K562 (cell line): ENCODE data around the gene SF3B4. TPM values are rescaled to one million over a fixed set of nuclear protein-coding genes. Genes with fewer than 3 reads are reported as not detected.

Experiments used
- HMGN3 ChIP-seq: IDR thresholded peaks from 2 replicates; pipeline ENCODE4 v1.6.1; 2011; ENCODE audit warnings: borderline replicate concordance, low read depth, mild to moderate bottlenecking, mixed read lengths, low read length; ENCODE audit not compliant: insufficient read length; ENCODE audit errors: extremely low read depth
- HNRNPH1 ChIP-seq: fragments of 200-400 bp; formaldehyde crosslinking; optimal IDR thresholded peaks from 2 replicates; pipeline ENCODE3; 2017; ENCODE audit warnings: low read depth, mild to moderate bottlenecking, low read length, moderate library complexity
- KAT2B ChIP-seq: IDR thresholded peaks from one replicate; pipeline ENCODE4 v1.6.1; 2012; ENCODE audit warnings: low read depth, mild to moderate bottlenecking, control low read depth, inconsistent platforms, low read length, moderate library complexity
- OTX1 ChIP-seq: fragments of 450-650 bp; formaldehyde crosslinking; IDR thresholded peaks from 2 replicates; pipeline ENCODE4 v1.4.0; 2022; ENCODE audit warnings: mild to moderate bottlenecking
- PHF21A ChIP-seq: fragments of 450-650 bp; IDR thresholded peaks from 2 replicates; pipeline ENCODE4 v1.6.1; 2017; ENCODE audit warnings: low read depth, borderline replicate concordance
- POLR3G ChIP-seq: IDR thresholded peaks from 2 replicates; pipeline ENCODE4 v1.6.1; 2011; ENCODE audit not compliant: insufficient read length, insufficient replicate concordance; ENCODE audit errors: extremely low read depth
- PTRF ChIP-seq: fragments of 450-650 bp; IDR thresholded peaks from 2 replicates; pipeline ENCODE4 v1.6.1; 2016; ENCODE audit warnings: mild to moderate bottlenecking, missing genetic modification characterization, missing compliant biosample characterization
- RAD21 ChIP-seq, 2 experiments: fragments of 250-450 bp in 1 of 2; fragments of 450-650 bp in 1 of 2; sonication (Bioruptor Pico) in 1 of 2; formaldehyde crosslinking in 1 of 2; IDR thresholded peaks in 1 of 2; conservative IDR thresholded peaks in 1 of 2; 2 replicates each; pipeline versions ENCODE4 v1.4.0 to v1.8.0; 2020 to 2022; ENCODE audit warnings: mild to moderate bottlenecking in 2 of 2, moderate library complexity in 1 of 2
- STAT5A ChIP-seq: IDR thresholded peaks from 2 replicates; pipeline ENCODE4 v1.6.1; 2012; ENCODE audit warnings: low read length, inconsistent platforms, borderline replicate concordance
- ZNF165 ChIP-seq: fragments of 250-450 bp; sonication (Bioruptor Pico); IDR thresholded peaks from 2 replicates; pipeline ENCODE4 v1.4.0; 2020; ENCODE audit warnings: borderline replicate concordance
- polyA plus RNA-seq, 8 experiments: library from polyadenylated mRNA; depleted of rRNA in 4 of 8; stranded (reverse) in 5 of 8; unstranded in 3 of 8; fragments of >200 nt; fragmentation: Nextera tagmentation in 2 of 8; fragmentation: Illumina TruSeq in 1 of 8; extraction: Ambion mirVana in 2 of 8; extraction: Trizol in 1 of 8; gene quantifications; 2 replicates each; pipeline versions ENCODE4 v1.2.1 to v1.2.3, GENCODE V29; 2011 to 2014; ENCODE audit warnings: inconsistent platforms in 1 of 8, missing spikeins in 1 of 8
- total RNA-seq, 7 experiments: library from RNA; depleted of rRNA in 6 of 7; stranded (reverse); fragments of >200 nt in 6 of 7; fragmentation: Illumina TruSeq in 2 of 7; extraction: Trizol in 2 of 7; gene quantifications; 2 replicates each; pipeline versions ENCODE4 v1.2.1 to v1.2.3, GENCODE V29; 2011 to 2021; ENCODE audit warnings: low replicate concordance in 1 of 7
- TF ChIP-seq, protein P1 (sequence below): fragments of 150-350 bp; conservative IDR thresholded peaks from 2 replicates; pipeline ENCODE4 v1.6.1; 2014; ENCODE audit warnings: low read length
- TF ChIP-seq, protein P2 (sequence below): fragments of 250-450 bp; sonication (Bioruptor Pico); IDR thresholded peaks from 2 replicates; pipeline ENCODE4 v1.4.0; 2020
- TF ChIP-seq, protein P3 (sequence below): fragments of 250-450 bp; sonication (Bioruptor Pico); IDR thresholded peaks from 2 replicates; pipeline ENCODE4 v1.4.0; 2020; ENCODE audit warnings: mild to moderate bottlenecking, moderate library complexity, borderline replicate concordance

SF3B4 gene
- total and polyA plus RNA-seq, 9 of the 15 experiments (the other 6 are each of a cell fraction or from before 2014, with no cell fraction given), result 3.0 to 88.0 (median 26.1) TPM

DNA sequence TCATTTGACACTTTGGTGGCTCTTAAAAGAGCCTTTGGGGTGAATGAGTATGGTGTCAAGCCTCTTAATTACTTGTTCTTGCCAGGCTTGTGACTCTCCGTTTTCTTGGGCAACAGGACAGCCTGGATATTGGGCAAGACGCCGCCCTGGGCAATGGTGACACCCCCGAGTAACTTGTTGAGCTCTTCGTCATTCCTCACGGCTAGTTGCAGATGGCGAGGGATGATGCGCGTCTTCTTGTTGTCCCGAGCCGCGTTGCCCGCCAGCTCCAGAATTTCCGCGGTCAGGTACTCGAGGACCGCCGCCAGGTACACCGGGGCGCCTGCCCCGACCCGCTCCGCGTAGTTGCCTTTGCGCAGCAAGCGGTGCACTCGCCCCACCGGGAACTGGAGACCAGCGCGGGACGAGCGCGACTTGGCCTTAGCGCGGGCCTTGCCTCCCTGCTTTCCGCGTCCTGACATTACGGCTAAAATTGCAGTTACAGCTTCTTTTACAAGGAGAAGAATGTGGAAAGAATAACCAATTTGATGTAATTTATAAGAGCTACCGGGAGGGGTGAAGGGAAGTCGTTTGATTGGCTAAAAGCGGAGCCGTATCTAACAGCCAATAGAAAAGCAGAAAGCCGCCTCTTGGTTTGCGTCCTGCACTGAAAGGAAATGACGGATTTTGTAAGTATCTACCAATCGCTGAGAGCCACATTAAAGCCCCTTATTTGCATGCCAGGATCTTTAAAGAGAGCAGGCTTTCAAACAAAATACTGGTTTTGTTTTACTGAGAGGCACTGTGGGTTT, 40.0 kb downstream of the SF3B4 start (continued):
- TF ChIP-seq, protein P1, sequence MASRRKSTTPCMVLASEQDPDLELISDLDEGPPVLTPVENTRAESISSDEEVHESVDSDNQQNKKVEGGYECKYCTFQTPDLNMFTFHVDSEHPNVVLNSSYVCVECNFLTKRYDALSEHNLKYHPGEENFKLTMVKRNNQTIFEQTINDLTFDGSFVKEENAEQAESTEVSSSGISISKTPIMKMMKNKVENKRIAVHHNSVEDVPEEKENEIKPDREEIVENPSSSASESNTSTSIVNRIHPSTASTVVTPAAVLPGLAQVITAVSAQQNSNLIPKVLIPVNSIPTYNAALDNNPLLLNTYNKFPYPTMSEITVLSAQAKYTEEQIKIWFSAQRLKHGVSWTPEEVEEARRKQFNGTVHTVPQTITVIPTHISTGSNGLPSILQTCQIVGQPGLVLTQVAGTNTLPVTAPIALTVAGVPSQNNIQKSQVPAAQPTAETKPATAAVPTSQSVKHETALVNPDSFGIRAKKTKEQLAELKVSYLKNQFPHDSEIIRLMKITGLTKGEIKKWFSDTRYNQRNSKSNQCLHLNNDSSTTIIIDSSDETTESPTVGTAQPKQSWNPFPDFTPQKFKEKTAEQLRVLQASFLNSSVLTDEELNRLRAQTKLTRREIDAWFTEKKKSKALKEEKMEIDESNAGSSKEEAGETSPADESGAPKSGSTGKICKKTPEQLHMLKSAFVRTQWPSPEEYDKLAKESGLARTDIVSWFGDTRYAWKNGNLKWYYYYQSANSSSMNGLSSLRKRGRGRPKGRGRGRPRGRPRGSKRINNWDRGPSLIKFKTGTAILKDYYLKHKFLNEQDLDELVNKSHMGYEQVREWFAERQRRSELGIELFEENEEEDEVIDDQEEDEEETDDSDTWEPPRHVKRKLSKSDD, result no peak
- TF ChIP-seq, protein P2, sequence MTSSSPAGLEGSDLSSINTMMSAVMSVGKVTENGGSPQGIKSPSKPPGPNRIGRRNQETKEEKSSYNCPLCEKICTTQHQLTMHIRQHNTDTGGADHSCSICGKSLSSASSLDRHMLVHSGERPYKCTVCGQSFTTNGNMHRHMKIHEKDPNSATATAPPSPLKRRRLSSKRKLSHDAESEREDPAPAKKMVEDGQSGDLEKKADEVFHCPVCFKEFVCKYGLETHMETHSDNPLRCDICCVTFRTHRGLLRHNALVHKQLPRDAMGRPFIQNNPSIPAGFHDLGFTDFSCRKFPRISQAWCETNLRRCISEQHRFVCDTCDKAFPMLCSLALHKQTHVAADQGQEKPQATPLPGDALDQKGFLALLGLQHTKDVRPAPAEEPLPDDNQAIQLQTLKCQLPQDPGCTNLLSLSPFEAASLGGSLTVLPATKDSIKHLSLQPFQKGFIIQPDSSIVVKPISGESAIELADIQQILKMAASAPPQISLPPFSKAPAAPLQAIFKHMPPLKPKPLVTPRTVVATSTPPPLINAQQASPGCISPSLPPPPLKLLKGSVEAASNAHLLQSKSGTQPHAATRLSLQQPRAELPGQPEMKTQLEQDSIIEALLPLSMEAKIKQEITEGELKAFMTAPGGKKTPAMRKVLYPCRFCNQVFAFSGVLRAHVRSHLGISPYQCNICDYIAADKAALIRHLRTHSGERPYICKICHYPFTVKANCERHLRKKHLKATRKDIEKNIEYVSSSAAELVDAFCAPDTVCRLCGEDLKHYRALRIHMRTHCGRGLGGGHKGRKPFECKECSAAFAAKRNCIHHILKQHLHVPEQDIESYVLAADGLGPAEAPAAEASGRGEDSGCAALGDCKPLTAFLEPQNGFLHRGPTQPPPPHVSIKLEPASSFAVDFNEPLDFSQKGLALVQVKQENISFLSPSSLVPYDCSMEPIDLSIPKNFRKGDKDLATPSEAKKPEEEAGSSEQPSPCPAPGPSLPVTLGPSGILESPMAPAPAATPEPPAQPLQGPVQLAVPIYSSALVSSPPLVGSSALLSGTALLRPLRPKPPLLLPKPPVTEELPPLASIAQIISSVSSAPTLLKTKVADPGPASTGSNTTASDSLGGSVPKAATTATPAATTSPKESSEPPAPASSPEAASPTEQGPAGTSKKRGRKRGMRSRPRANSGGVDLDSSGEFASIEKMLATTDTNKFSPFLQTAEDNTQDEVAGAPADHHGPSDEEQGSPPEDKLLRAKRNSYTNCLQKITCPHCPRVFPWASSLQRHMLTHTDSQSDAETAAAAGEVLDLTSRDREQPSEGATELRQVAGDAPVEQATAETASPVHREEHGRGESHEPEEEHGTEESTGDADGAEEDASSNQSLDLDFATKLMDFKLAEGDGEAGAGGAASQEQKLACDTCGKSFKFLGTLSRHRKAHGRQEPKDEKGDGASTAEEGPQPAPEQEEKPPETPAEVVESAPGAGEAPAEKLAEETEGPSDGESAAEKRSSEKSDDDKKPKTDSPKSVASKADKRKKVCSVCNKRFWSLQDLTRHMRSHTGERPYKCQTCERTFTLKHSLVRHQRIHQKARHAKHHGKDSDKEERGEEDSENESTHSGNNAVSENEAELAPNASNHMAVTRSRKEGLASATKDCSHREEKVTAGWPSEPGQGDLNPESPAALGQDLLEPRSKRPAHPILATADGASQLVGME, result no peak
- TF ChIP-seq, protein P3, sequence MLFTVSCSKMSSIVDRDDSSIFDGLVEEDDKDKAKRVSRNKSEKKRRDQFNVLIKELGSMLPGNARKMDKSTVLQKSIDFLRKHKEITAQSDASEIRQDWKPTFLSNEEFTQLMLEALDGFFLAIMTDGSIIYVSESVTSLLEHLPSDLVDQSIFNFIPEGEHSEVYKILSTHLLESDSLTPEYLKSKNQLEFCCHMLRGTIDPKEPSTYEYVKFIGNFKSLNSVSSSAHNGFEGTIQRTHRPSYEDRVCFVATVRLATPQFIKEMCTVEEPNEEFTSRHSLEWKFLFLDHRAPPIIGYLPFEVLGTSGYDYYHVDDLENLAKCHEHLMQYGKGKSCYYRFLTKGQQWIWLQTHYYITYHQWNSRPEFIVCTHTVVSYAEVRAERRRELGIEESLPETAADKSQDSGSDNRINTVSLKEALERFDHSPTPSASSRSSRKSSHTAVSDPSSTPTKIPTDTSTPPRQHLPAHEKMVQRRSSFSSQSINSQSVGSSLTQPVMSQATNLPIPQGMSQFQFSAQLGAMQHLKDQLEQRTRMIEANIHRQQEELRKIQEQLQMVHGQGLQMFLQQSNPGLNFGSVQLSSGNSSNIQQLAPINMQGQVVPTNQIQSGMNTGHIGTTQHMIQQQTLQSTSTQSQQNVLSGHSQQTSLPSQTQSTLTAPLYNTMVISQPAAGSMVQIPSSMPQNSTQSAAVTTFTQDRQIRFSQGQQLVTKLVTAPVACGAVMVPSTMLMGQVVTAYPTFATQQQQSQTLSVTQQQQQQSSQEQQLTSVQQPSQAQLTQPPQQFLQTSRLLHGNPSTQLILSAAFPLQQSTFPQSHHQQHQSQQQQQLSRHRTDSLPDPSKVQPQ, result no peak
- TF ChIP-seq HMGN3, result peak; percentile 88
- TF ChIP-seq KAT2B, result no peak
- TF ChIP-seq HNRNPH1, result no peak
- TF ChIP-seq PTRF (tag), result no peak
- no peak for TF ChIP-seq ZNF165 (CRISPR knock-in tag)
- no peak for TF ChIP-seq OTX1 (CRISPR knock-in tag)
- no peak for TF ChIP-seq RAD21 (CRISPR knock-in tag; conservative IDR thresholded peaks at IDR 0.05 in 1 of 2, IDR thresholded peaks at IDR 0.05 in 1 of 2)
- no peak for TF ChIP-seq PHF21A
- peak; percentile 25; the same call in 1 of the 2 replicates for TF ChIP-seq STAT5A
- no peak for TF ChIP-seq POLR3G
